ENCODE measurements around the gene HES4.
A peak's percentile ranks its signal among the peaks of the same experiment; 100 is the strongest.

The HES4 gene, protein sequence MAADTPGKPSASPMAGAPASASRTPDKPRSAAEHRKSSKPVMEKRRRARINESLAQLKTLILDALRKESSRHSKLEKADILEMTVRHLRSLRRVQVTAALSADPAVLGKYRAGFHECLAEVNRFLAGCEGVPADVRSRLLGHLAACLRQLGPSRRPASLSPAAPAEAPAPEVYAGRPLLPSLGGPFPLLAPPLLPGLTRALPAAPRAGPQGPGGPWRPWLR

DNA sequence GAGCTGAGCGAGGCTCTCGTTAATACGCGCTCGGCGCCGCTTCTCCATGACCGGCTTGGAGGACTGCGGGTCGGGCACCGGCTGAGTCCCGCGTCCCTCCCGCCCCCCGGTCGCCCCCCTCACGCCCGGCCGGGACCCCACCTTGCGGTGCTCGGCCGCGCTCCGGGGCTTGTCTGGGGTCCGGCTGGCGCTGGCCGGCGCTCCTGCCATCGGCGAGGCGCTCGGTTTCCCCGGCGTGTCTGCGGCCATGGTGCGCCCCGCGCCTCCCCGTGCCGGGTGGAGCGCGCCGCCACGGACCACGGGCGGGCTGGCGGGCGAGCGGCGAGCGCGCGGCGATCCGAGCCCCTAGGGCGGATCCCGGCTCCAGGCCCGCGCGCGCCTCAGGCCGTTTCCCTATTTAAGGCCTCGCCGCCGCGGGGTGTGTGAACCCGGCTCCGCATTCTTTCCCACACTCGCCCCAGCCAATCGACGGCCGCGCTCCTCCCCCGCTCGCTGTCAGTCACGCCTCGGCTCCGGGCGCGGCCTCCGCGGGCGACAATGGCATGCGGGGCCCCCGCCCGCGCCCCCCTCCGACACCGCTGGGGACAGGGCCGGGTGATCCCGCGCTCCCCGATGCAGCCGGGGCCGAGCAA is at the start of gene HES4:
Gene HES4 (minus strand): TSS at position 373 of the 632 bp plus-strand sequence. CDS start 124 bp downstream, at position 249.
- DNase-seq: peak; percentile 51

GRCh38 chr1:1048765-1049164 is 48.9 kb upstream of the HES4 start:
- no peak for DNase-seq

DNA sequence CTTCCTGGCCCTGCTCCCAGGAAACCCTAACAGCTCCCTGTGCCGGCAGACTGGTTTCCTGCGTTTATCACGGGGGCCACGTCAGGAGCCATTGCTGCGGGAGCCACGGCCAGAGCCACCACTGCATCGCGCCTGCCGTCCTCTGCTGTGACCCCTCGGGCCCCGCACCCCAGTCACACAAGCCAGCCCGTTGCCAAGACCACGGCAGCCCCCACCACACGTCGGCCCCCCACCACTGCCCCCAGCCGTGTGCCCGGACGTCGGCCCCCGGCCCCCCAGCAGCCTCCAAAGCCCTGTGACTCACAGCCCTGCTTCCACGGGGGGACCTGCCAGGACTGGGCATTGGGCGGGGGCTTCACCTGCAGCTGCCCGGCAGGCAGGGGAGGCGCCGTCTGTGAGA is 48.1 kb upstream of the HES4 start:
- no peak for DNase-seq

DNA sequence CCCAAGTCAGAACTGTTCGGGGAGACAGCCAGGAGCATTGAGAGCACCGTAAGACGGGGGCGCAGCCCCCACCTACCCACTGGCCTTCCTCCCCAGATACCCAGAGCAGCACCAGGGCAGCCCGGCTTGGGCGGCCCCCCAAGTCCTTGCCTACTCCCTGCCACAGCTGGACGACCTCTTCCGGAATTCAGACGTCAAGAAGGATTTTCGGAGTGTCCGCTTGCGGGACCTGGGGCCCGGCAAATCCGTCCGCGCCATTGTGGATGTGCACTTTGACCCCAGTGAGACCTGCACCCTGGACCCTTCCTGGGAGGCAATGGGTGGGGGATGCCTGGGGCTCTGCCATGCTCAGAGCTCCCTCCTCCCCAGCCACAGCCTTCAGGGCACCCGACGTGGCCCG is 47.5 kb upstream of the HES4 start:
- no peak for DNase-seq

GRCh38 chr1:1046767-1047166 is 46.9 kb upstream of the HES4 start:
- DNase-seq: no peak

DNA sequence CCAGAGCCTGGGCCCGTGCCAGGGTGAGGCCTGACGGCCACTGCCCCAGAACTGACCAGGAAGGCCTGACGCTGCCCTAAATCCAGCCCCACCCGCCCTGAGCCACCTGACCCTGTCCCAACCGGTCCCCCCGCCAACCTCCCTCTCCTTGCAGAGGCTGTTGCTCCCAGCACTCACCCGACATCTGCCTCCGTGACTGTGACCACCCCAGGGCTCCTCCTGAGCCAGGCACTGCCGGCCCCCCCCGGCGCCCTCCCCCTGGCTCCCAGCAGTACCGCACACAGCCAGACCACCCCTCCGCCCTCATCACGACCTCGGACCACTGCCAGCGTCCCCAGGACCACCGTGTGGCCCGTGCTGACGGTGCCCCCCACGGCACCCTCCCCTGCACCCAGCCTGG is 46.3 kb upstream of the HES4 start:
- DNase-seq: no peak

GRCh38 chr1:1045129-1045528 is 45.2 kb upstream of the HES4 start:
- DNase-seq: no peak

DNA sequence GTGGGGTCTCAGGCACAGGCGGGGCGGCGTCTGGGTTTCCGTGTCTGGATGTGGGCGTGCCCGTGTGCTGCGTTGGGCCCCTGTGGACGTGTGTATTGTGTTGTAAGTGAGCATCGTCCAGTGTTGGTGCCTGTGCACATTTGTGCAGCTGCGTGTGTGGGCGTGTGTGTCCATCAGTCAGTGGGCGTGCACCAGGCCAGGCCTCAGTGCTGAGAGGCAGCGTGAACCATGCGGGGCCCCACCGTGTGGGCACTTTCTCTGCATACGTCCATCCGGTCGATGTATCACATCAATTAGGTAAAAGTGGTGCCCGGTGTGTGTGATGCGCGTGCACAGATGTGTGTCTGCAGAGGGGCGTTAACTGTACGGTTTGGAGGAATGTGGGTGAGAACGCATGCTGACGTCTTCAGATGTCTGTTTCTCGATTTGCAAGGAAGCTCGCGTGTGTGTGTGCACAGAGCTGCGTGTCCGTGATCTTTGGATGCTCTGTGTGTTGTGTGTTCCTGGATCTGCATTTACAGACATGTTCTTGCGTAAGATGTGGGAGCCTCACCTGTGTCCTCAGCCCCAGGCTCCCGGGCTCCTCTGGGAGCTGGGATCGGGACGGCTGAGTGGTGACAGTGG is 44.7 kb upstream of the HES4 start:
- no peak for DNase-seq

GRCh38 chr1:1043921-1044320 is 44.0 kb upstream of the HES4 start:
- DNase-seq: no peak

GRCh38 chr1:1043411-1043810 is 43.5 kb upstream of the HES4 start:
- no peak for DNase-seq

DNA sequence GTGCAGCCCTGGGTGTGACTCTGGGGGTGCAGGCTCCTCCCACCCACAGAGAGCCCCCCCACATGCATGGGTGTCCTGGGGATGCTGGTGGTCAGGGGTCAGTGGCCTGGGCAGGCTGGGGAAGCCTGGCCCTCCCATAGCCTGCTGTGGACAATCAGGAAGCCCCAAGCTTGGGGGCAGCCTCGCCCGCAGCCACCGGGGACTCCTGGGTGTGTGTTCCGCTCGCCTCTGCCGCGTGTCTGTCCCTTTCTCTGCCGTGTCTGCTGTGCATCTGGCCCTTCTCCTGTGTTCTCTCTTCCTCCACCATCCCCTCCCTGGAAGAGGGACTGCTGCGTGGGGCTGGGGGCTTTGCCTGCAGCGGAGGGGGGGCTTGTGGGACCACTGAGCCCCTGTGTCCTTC is 42.9 kb upstream of the HES4 start:
- DNase-seq: no peak

DNA sequence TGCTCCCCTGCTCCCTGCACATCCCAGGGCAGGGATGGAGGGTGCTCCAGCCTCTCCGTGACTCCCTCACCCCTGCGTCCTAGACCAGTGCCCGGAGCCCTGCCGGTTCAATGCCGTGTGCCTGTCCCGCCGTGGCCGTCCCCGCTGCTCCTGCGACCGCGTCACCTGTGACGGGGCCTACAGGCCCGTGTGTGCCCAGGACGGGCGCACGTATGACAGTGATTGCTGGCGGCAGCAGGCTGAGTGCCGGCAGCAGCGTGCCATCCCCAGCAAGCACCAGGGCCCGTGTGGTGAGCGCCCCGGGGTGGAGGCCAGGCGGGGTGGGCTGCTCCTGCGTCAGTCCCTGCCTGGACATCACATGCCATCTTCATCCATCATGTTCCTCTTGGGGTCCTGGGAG is 42.0 kb upstream of the HES4 start:
- no peak for DNase-seq

DNA sequence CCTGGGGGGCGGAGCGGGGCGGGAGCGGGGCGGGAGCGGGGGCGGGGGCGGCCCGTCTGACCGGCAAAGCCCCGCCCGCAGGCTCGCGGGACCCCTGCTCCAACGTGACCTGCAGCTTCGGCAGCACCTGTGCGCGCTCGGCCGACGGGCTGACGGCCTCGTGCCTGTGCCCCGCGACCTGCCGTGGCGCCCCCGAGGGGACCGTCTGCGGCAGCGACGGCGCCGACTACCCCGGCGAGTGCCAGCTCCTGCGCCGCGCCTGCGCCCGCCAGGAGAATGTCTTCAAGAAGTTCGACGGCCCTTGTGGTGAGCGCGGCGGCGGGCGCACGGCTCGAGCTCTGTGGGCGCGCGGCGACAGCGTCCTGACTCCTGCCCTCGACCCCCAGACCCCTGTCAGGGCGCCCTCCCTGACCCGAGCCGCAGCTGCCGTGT is 41.2 kb upstream of the HES4 start:
- no peak for DNase-seq

GRCh38 chr1:1040004-1040991 is 40.4 kb upstream of the HES4 start:
- DNase-seq: no peak

DNA sequence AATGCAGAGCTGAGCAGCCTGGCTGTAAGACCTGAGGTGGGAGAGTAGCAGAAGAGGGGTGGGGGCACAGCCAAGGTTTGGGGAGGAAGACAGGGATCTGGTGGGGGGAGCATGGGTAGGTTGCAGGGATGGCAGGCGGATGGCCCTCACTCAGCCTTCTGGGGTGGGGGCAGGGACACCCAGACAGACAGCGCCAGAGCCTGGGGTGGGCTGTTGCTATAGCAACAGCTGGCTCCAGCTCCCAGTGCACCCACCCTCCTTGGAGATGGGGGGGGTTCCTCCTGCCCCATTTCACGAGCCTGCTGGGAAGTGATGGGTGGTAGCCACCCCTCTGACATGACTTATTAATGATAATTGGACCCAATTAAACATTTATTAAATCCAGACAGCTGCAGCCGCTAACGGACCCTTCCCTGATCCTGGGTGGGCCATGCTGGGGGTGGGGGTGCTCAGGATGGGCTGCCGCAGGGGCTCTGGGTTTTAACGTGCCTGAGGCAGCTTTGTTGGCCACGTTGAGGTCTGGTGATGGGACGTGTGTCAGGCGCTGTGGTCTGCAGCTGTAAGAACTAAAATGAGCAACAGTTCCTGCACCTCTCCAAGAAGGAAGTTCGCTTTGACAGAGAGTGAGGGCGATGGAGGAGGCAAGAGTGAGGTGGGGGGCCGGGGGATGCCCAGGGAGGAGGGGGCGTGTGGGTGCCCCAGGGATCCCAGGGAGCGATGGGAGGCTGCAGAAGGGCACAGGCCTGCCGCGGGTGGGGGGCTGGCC is 39.4 kb upstream of the HES4 start:
- no peak for DNase-seq

GRCh38 chr1:1038694-1039093 is 38.8 kb upstream of the HES4 start:
- no peak for DNase-seq

DNA sequence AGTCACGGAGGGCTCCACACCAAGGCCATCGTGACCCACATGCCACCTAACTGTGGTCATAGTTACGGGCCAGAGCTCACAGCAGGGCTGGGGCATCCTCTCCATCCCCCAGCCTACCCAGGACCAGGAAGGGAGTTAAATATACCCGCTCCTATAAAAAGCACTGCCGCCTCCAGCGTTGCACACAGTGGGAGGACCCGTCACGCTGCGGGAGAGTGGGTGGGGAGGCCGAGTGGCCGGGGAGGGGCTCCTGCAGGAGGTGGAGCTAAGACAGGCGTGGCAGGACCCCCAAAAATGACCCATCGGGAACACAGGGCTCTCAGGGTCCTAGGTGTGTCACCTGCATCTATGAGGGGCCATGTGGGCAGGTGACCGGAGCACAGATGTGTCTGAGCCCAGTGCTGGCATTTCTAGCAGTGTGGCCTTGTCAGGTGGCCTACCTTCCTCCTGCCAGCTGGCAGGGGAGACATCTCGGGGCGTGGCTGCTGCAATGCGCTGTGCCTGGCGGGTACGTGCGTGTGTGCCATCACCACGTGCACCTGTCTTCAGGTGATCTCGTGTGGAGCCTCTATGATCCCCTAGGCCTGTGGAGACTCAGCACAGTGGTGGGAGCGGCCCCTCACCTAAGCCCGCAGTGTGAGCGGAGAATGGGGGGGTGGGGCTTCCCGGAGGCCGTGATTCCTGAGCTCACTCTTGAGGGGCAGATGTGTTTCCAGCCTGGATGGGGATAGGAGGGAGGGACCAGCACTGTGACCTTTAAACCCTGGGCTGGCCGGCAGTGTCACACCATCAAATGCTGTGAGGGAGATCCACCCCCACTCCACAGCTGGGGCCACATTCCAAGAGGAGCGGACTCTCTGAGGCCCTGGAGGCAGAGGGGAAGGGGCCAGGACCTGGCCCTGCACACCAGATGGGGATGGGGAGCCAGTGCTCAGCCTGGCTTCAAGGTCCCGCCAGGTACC is 37.8 kb upstream of the HES4 start:
- DNase-seq: no peak

DNA sequence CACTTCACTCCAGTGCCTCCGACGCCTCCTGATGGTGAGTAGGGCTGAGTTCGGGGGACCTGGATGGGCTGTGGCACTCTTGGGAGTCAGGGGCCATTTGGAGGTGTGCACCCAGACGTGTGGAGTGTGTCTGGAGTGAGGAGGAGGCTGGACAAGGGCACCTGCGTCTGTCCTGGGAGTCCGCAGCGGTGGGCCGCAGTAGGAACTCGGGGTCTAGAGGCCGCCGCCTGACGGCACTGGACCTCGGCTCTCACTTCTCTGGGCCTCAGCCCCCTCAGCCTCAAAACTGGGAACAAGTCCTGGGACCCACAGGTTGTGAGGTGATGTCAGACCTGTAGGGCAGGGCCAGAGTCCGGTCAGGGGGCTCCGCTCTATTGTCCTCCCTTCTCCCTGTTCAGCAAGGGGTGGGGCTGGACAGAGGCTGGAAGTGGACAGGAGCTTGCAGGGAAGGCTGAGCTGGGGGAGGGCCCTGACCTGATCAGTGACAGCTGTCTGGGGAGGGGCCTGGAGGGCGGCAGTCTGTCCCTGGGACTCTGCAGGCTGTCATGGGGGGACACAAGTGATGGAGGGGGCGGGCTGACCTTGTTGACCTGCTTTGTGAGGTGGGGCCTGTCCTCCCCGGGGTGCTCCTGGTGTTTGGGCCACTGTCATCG is 35.5 kb upstream of the HES4 start:
- no peak for DNase-seq

GRCh38 chr1:1034439-1034781 is 34.5 kb upstream of the HES4 start:
- DNase-seq: no peak

DNA sequence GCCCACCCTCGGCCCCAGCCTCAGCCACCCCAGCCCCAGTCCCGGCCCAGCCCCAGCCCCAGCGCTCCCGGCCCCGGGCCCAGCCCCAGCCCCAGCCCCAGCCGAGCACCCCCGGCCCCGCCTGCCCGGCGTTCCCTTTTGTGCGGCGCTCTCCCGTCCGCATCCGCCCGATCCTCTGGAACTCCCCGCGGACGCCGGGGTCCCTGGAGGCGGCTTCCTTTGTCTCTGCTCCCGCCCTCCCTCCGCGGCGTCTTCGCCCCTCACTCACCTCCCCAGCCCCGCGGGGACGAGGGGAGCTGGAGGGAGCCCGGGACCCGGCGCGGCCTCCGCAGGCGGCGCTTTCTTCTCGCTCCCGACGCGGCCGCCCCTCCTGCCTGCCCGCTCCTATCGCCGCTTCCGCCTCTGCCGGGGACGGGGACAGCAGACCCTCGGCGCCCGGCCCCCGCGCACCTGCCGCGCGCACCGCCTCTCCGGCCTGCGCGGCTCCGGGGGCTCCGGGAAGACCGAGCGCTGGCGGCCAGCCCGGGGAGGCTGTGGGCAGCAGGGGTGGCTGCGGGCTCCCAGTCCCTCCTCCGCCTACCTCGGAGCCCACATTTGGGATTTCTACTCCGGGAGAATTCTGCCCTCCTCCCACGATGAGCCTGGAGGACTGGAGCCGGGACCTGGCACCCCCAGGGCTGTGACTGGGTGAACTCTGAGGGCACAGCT is 34.0 kb upstream of the HES4 start:
- DNase-seq: no peak
